GM21390 (cell line): Measurements from ENCODE around the gene LRRC55.
"Not testable (repeated sequence)": the region's sequence is repeated elsewhere in the genome, so short reads cannot be mapped to it uniquely, and the experiment has no call there.

ENCODE experiments used
- ATAC-seq: cut with Tn5 transposase; IDR thresholded peaks from one replicate; pipeline ENCODE4 v1.9.1; 2021; ENCODE audit not compliant: unreplicated experiment

LRRC55 gene

DNA sequence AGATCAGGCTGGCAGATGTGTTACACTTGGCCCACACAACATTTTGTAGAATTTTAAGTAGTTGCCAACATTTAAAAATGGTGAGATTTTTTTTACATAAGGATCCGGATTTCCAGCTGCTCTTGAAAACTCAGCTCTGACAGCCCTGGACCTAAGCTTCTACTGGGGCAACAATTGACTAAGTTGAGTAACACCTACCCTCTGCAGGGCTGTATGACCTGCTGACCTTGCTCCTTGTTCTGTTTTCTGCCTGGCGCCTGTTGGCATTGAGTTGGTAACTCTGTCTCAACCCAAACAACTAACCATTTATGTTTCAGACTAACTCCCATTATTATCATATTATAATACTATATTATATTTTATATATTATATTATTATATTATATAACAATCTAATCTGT lies 21.1 kb upstream of the LRRC55 start:
- no peak for ATAC-seq

DNA sequence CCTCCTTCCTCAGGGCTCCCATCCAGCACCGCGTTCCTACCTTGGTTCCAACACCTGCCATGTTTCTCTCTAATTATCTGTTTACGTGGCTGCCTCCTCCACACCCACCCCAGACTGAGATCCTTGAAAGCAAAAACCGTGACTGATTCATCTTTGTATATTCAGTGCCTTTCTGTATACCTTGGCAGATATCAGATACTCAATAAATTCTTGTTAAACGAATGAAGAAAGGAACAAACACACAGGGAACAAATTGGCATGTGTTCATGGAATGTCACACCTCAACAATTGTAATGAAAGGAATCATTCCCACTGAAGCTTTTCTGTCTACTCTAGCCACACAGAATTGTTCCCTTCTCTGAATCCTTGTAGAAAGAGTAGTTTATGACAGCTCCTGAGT lies 20.4 kb upstream of the LRRC55 start:
- no peak for ATAC-seq

DNA sequence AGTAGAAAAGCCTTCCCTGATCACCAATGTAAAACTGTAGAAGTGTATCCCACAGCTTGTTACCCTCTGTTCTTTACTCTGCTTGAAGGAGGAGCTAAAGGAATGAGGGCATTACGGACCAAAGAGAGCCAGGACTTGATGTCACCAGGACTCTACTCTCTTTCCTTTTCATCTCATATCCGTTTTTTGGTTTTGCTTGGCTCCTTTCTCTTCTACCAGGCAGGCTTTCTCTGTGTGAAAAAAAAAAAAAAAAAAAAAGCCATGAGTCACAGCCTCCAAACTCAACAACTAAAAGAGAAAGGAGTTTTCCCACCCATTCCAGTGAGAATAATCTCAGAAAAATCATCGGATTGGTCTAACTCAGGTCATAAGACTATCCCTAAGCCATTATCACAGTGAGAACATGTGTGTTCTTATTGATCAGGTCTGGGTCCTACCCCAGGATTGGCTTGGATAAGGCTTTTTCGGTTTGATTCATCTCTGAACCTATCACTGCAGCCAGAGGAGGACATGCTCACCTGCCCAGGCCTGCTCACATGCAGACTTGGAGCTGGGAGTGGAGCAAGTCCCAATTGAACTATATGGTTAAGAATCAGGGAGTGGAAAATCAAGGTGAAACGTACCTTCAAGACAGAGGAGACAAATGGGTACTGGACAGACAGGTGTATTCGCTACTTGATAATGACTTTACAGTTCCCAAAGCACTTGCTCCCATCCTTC lies 19.4 kb upstream of the LRRC55 start:
- no peak for ATAC-seq

DNA sequence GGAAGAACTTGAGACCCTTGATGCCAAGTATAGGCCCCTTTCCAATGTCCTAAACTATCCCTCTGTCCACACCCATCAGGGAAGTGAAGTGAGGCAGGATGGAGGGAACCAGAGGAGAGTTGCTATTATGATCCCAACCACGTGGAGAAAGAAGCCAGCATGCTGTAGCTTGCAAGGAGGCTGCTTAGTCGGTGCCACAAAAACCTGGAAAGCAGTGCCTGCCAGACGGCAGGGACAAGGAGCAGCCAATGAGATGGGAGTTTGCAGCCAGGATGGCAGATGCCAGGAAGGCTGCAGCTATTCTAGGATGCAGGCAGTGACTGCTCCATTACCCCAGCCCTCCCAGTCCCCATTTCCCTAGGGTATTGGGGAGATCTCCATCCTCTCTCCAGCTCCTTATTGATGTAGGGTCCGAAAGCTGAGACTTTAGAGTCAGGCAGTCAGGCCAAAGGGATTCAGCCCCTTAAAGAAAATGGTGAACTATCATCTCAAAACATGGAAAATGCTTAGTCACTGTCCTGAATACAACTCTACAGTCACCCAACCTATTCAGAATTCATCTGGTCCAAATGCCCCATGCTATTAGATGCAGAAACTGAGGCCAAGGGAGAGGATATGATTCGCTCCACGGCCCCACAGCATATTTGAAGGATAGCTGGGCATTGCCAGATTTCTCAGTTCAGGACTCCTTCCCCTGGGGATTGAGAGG lies 18.4 kb upstream of the LRRC55 start:
- ATAC-seq, result no peak

DNA sequence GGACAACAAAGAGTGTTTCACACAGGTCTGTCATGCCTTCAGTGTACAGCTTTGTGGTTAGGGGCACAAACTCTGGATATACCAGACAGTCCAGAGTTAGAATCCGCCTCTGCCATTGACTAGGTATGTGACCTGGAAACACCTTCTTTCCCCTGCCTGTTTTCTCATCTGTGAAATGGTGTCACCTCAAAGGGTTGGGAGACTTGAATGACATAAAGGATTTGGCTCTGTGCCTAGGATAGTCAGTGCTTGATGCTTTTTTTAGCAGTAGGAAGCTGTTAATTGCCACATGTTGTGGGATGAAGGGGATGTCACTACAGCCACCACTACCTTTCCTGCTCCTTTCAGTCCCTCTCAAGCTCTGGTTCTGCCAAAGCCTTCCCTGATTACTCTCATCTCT lies 17.4 kb upstream of the LRRC55 start:
- no peak for ATAC-seq

DNA sequence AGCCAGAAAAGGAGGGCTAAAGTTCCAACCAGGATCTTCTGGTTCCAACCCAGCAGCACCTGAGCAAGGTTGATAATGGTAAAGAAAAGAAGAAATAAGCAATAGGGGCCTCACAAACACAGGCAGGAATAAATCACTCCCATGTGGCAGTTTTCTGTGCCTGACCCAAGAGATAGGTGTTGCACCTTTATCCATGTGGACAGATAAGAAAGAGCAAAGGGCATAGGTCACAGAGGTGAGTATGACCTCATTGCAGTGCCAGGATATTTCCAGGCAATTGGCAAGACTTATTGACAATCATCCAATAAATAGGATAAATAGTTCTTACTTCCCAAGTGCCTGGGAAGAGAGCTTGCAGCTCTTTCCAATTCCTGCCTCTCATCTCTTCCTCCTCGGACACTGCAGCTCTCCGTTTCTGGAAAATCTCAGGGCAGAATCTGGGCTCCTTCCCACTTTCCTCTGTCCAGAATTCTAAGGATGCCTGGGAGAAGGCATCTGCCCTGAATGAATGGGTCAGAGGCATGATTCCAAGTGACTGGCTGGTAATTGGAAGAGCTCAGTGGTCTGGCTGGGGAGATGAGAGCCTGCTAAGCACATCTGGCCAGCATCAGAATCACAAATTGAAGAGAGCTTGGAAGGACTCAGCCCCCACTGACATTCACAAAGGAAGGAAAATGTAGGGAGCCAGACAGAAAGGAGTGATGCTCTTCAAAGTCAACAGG lies 14.5 kb upstream of the LRRC55 start:
- no peak for ATAC-seq

DNA sequence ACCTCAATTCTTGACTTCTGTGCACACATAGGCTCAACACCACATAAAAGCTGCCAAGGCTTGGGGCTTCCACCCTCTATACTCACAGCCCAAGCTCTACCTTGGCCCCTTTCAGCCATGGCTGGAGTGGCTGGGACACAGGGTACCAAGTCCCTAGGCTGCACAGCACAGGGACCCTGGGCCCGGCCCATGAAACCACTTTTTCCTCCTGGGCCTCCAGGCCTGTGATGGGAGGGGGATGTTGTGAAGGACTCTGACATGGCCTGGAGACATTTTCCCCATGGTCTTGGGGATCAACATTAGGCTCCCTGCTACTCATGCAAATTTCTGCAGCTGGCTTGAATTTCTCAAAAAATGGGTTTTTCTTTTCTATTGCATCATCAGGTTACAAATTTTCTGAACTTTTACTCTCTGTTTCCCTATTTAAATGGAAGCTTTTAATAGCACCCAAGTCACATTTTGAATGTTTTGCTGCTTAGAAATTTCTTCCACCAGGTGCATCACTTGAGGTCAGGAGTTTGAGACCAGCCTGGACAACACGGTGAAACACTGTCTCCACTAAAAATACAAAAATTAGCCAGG lies 11.9 kb upstream of the LRRC55 start:
- ATAC-seq, result not testable (repeated sequence)

DNA sequence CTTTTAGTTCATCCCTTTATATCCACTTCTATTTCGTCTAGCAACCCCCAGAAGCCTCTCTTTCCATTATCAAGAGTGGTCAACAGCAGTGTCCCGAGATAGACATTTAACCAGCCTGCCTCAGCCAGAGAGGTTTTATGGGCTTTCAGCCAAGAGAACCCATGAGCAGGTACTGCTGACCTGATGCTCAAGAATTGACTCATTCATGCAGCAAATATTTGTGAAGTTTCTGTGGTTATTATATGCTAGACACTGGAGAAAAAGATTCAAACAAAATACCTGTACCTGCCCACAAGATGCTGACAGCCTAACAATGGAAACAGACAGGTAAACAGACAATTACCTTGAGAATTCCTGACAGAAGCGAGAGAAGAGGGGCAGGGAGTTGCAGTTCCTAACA lies 9.7 kb upstream of the LRRC55 start:
- no peak for ATAC-seq

DNA sequence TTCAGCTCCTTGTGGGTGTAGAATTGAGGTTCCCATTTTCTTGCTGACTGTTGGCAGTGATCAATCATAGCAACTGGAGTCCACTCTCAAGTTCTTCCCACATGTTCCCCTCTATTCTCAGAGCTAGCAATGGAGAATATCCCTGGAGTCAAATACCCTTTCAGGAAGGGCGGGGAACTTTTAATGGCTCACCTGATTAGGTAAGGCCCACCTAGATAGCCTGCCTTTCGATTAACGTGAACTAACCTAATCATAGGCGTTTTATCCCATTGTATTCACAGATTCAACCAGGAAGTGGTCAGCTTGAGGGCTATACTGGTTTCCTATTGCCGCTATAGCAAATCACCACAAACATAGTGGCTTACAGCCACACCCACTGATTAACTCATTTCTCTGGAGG lies 7.1 kb upstream of the LRRC55 start:
- ATAC-seq, result no peak

DNA sequence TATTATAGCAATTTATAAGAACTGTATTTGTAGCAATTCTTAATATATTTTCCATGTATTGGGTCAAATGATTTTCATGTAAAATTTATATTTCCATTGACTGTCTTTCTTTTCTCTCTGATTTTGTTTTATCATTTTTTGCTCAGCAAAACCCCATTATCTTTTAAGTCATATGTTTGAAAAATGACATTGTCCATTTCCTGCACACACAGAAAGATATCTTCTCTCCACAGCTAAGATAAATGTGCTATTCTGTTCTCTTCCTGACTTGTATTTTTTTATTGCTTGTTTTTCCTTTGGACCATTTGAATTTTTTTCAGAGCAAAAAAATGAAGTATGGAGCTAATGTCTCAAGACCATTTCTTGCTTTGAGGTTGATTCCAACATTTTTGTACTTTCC lies 6.3 kb upstream of the LRRC55 start:
- ATAC-seq, result no peak

DNA sequence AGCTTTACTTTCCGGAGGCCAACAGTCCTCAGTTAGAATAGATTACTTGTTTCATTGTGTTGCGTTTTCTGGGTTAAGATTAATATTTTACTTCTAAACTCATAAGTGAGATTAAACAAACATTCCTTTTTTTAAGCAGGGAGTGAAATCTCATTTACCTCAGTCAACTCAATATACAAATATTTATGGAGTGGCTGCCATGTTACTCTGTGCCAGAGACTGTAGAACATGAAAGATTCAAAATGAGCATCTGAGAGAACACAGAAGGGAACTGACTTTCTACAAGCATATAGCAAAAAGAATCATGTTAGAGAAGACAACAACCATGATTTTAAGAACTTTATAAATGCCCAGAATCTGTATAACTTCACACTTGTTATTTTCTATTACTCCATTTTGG lies 3.4 kb upstream of the LRRC55 start:
- no peak for ATAC-seq

DNA sequence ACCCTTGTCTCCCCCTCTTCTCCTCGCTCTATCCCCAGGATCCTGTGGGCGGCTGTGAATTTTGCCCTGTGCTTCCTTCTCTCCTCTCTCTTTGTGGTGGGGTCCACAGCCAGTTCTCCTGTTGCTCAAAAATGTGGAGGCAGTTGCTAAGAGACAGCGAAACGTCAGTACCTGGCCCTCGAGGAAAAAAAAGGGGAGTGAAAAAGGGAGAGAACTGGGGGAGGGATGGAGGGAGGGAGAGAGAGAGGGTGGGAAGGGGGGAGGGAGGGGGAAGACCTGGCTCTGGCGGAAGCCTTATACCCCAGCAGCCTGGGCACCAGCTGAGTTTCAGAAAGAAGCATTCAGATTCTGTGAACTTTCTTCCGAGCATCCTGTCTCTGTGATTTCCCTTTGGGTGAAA lies 2.1 kb upstream of the LRRC55 start:
- no peak for ATAC-seq

DNA sequence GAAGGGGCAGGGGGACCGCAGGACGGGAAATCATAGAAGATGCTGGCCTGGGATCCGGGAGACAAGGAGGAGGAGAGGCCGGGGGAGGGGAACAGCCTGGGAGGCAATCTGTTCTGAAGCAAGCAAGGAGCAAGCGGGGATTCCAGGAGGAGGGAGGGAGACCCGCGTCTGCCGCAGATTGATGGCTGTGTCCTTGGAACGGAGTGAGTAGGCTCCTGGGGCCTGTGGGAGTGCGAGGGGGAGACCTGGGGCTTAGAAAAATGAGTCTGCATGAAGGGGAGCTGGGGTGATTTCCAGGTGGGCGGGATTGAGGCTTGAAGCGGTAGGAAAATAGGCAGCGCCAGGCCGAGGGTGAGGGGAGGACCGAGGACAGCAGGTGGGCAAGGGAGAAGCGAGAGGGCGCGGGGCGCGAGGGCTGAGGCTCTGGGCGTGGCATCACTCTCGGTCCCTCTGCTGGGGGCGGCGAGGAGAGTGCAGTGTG lies 1.6 kb upstream of the LRRC55 start:
- no peak for ATAC-seq

DNA sequence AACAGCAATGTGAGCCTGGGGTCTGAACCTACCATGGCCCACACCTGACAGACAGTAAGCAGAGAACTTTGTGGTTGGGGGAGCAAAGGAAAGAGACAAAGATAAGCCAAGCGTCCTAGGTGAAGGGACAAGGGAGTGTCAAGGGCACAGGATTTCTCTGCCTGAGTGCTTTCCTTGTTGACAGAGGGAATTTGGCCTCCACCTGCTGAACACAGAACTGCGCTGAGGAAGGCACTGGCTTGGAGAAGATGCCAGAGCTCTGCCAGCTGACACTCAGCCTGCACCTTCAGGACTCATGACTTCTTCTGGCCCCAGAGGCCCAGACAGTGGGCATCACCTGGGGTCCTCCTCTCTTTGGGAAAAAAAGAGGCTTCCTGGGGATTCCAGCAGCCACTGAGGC lies 789 bp upstream of the LRRC55 start:
- no peak for ATAC-seq

DNA sequence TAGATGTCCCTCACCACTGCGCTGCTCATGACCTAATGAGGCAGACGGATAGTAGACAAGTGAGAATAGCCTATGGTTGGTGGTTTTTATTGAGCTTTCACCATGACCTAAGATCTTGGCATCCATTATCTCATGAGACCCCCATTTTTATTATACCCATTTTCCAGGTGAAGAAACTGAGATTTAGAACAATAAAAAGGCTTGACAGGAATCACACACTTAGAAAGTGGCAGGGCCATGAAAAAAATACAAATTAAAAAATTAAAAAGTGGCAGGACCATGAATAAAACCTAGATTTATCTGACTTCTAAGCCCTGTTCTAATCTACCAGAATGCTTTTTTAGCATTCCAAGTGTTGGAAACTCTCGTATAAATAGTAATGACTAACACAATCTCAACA lies 1.1 kb downstream of the LRRC55 start:
- no peak for ATAC-seq

DNA sequence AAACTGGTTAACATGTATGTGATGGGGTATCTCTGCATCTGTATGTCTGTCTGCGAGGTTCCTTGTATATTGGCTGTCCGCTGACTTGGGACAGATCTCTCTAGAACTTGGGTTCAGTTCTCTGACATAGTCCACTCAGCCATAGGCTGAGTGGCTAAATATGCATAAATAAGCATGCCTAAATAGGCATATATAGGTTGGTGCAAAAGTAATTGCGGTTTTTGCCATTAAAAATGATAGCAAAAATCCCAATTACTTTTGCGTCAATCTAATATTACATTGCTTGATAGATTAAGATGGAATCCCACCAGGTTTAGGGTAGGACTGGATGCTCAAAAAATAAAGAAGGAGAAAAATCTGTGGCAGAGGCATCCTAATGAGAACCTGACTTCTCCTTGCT lies 8.8 kb downstream of the LRRC55 start:
- ATAC-seq, result no peak

DNA sequence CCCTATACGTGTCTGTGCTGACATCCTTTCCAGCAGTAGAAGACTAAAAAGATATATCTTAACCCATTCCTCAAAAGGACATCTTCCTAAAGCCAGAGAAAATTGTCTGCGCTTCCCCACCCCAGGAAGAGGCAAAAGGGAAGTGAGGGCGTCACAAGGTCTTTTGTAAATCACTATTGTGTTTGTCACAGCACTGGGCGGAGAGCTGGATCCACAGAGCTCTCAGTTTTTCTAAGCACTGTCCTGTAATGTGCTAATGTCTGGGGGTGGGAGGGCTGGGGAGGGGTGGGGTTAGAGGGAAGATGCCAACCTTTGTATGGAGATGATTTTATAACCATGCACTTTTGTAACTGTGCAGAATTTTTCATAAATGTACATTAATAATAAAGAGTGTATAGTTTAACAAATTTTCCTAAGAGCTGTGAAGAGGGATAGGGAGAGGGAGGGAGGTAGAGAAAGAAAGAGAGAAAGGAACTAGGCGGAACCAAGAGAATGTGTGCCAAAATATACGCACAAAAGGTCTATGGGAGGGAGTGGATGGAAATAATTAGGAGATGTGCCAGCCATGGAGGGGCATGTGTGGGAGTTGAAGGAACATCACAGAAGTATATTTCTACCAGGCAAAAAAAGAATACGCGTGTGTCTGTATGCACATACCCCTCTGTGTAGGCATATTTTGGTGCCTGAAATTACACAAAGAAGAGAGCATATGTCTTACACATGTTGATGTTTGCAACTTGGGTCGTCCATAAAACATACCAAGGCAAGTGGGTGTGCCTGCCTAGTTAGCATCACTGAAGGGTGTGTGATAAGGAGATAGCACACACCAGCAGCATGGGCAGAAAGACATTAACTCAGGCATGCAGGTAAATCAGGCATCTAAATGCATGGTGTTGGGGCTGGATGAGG lies 9.8 kb downstream of the LRRC55 start:
- no peak for ATAC-seq

DNA sequence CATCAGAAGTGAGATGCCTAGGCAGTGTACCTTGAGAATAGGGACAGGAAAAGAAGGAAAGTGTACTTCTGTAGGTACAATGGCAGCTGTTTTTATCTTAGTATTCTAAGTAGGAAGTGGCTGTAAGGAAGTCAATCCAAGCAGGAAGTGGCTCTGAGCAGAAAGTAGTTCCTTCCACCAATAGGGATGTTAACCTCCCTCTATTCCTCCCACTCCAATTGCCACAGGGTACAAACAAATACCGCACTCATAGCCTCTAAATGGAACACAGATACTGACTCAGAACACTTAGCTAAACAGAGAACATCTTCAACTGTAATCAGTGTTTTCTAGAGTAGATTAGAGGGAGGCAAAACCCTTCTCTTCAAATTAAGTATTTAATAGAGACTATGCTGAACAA lies 10.6 kb downstream of the LRRC55 start:
- no peak for ATAC-seq

DNA sequence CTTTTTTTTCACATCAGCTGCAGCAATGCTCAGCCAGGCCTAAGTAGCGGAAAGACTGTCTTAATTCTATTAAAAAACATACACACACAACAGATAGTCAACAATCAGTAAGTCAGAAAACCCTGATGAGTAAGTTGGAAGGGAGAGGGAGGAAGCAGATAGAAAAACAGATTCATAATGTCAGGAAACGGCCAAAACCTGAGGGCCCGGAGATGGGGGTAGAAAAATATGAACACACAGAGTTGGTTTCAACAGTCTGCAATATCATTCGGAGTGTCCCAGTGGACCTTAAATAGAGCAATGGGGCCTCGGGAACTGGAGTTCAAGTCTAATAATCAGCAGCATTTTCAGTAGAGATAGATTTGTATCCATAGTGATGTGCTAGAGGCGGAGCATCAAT lies 14.8 kb downstream of the LRRC55 start:
- no peak for ATAC-seq

DNA sequence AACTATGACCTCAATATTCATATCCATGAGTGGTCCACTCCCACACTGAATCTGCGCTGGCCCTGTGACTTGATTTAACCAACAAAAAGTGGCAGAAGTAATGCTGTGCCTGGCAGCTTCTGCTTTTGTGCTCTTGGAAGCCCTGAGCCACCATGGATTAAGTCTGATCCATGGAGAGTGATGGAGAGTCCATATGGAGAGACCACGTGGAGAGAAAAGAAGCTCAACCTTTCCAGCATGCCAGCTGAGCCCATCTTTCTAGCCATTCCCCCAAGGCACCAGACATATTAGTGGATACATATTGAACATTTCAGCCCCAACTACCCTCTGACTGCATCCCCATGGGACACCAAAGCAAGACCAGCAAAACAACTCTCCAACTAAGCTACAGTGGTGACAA lies 16.0 kb downstream of the LRRC55 start:
- ATAC-seq, result no peak

DNA sequence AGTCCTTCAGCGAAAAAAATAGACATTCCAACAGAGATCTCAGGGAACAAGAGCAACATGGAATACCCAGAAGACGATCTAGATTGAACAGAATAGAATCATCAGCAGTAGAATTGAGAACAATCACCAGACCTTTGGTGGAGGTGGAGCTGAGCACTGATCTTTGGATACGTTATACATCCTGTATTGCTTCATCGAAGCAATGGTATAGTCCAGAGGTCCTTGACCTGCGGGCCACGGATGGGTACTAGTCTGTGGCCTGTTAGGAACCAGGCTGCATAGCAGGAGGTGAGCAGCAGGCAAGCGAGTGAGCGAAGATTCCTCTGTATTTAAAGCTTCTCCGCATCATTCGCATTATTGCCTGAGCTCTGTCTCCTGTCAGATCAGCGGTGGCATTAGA lies 17.6 kb downstream of the LRRC55 start:
- no peak for ATAC-seq
